ENCODE measurements around the gene EPYC. TPM values are rescaled to one million over a fixed set of nuclear protein-coding genes. Genes with fewer than 3 reads are reported as not detected.

EPYC gene
- total and polyA plus RNA-seq, 4 donors, result 0.05 to 0.31 TPM; not detected in 2

DNA sequence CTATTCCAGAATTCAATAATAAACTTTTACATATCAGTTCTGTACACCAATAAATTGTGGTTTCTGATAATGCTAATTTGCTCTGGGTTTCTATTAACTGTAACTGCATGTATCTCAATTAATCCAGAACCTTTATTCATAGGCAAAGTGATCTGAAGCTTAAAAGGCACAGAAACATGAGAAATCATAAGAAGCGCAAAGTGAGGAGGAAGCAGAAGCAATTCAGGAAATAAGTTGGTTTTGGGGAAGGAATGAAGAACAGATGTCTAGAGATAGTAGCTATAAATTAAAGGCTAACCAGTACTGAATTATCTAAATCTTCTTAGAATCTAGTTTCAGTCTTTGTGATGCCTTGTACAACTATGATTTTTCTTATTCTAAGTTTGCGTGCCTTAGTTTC is 28.5 kb upstream of the EPYC start:
- H3K27me3 ChIP-seq (ENCODE audit: control insufficient read depth in 3 of 3, insufficient read depth in 3 of 3, low read length in 2 of 3), result no peaks in the 10 kb centered on the region
- no peak overlapping the region for H3K27ac ChIP-seq (ENCODE audit: low read depth in 1 of 2, low read length in 1 of 2)
- H3K4me3 ChIP-seq, result no peak overlapping the region
- ATAC-seq (ENCODE audit: insufficient read depth, low FRiP score) (no peak), DNase-seq (no peak)
- H3K4me1 ChIP-seq (ENCODE audit: control insufficient read depth in 5 of 5, insufficient read depth in 5 of 5, low read length in 5 of 5), result peaks cover 0 to 10% (median 0%) of the 10 kb centered on the region in 5 donors
- no peak overlapping the region for H3K9ac ChIP-seq (ENCODE audit: insufficient read depth in 1 of 2, low read length in 2 of 2)
- H3K9me3 ChIP-seq (ENCODE audit: control insufficient read depth in 4 of 4, insufficient read depth in 3 of 4, low read length in 3 of 4), result no peaks in the 10 kb centered on the region
- TF ChIP-seq, protein P1, sequence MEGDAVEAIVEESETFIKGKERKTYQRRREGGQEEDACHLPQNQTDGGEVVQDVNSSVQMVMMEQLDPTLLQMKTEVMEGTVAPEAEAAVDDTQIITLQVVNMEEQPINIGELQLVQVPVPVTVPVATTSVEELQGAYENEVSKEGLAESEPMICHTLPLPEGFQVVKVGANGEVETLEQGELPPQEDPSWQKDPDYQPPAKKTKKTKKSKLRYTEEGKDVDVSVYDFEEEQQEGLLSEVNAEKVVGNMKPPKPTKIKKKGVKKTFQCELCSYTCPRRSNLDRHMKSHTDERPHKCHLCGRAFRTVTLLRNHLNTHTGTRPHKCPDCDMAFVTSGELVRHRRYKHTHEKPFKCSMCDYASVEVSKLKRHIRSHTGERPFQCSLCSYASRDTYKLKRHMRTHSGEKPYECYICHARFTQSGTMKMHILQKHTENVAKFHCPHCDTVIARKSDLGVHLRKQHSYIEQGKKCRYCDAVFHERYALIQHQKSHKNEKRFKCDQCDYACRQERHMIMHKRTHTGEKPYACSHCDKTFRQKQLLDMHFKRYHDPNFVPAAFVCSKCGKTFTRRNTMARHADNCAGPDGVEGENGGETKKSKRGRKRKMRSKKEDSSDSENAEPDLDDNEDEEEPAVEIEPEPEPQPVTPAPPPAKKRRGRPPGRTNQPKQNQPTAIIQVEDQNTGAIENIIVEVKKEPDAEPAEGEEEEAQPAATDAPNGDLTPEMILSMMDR (IDR thresholded peaks at IDR 0.05; ENCODE audit: control extremely low read depth, extremely low read depth), result no peak
- H3K36me3 ChIP-seq (ENCODE audit: control insufficient read depth in 4 of 4, insufficient read depth in 4 of 4, low read length in 4 of 4), result no peaks in the 10 kb centered on the region
- 40 to 70% methylated on average over 2 of the region's 2 CpGs for WGBS, 2 donors

- no peak for ATAC-seq (ENCODE audit: insufficient read depth, low FRiP score)
- DNase-seq, result no peak
- no peaks in the 10 kb centered on the region for H3K9me3 ChIP-seq (ENCODE audit: control insufficient read depth in 4 of 4, insufficient read depth in 3 of 4, low read length in 3 of 4)
- no peaks in the 10 kb centered on the region for H3K36me3 ChIP-seq (ENCODE audit: control insufficient read depth in 4 of 4, insufficient read depth in 4 of 4, low read length in 4 of 4)
- no peak overlapping the region for H3K27ac ChIP-seq (ENCODE audit: low read depth in 1 of 2, low read length in 1 of 2)
- no peak overlapping the region for H3K4me3 ChIP-seq
- no peaks in the 10 kb centered on the region for H3K4me1 ChIP-seq (ENCODE audit: control insufficient read depth in 5 of 5, insufficient read depth in 5 of 5, low read length in 5 of 5)
- WGBS, 2 donors, result 71 to 84% methylated on average over 1 of the region's 1 CpG
- H3K9ac ChIP-seq (ENCODE audit: insufficient read depth in 1 of 2, low read length in 2 of 2), result no peak overlapping the region
- TF ChIP-seq, protein P1 (IDR thresholded peaks at IDR 0.05; ENCODE audit: control extremely low read depth, extremely low read depth), result no peak
- H3K27me3 ChIP-seq (ENCODE audit: control insufficient read depth in 3 of 3, insufficient read depth in 3 of 3, low read length in 2 of 3), result no peaks in the 10 kb centered on the region
Observed at GRCh38 chr12:91023326-91024004, 18.7 kb upstream of the EPYC start.

DNA sequence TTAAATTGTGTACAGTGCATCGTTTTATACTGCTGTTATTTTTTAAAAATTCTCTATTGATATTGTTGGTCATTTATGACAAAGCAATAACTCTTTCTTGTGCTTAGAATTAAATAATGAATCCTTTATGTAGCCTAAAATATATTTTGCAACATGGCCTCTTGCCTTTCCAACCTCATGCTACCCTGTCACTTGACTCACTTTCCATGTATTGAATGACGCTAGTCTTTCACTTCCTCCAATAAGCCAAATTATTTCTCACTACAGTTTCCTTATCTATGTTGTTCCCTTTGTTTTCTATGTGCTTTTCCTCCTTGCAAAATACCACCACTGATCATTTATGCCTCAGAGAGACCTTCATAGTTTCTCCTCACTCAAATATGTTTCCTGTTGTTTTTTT is 16.3 kb upstream of the EPYC start:
- Histone ChIP-seq H3K36me3 (ENCODE audit: control insufficient read depth in 4 of 4, insufficient read depth in 4 of 4, low read length in 4 of 4) (no peaks in the 10 kb centered on the region), H3K9ac (ENCODE audit: insufficient read depth in 1 of 2, low read length in 2 of 2) (no peak overlapping the region), H3K4me1 (ENCODE audit: control insufficient read depth in 5 of 5, insufficient read depth in 5 of 5, low read length in 5 of 5) (no peaks in the 10 kb centered on the region), H3K27ac (ENCODE audit: low read depth in 1 of 2, low read length in 1 of 2) (no peak overlapping the region), H3K9me3 (ENCODE audit: control insufficient read depth in 4 of 4, insufficient read depth in 3 of 4, low read length in 3 of 4) (no peaks in the 10 kb centered on the region), H3K4me3 (no peak overlapping the region), H3K27me3 (ENCODE audit: control insufficient read depth in 3 of 3, insufficient read depth in 3 of 3, low read length in 2 of 3) (no peaks in the 10 kb centered on the region)
- DNase-seq (no peak), ATAC-seq (ENCODE audit: insufficient read depth, low FRiP score) (no peak)
- TF ChIP-seq, protein P1 (IDR thresholded peaks at IDR 0.05; ENCODE audit: control extremely low read depth, extremely low read depth), result no peak
- WGBS, 2 donors, result 76 to 81% methylated on average over 2 of the region's 2 CpGs

DNA sequence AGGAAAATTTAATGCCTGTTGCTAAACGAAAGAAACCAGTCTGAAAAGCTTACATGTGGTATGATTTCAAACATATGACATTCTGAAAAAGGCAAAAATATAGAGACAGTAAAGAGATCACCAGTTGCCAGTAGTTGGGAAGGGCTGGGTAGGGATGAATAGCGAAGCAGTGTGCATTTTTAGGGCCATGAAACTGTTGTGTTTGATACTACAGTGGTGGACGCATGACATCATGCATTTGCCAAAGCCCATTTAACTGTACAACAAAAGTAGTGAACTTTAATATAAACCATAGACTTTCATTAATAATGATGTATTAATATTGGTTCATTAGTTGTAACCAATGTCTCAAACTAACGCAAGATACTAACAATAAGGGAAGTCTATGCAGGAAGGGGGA is 14.7 kb upstream of the EPYC start:
- Histone ChIP-seq H3K27me3 (ENCODE audit: control insufficient read depth in 3 of 3, insufficient read depth in 3 of 3, low read length in 2 of 3) (no peaks in the 10 kb centered on the region), H3K4me1 (ENCODE audit: control insufficient read depth in 5 of 5, insufficient read depth in 5 of 5, low read length in 5 of 5) (no peaks in the 10 kb centered on the region), H3K27ac (ENCODE audit: low read depth in 1 of 2, low read length in 1 of 2) (no peak overlapping the region), H3K9ac (ENCODE audit: insufficient read depth in 1 of 2, low read length in 2 of 2) (no peak overlapping the region), H3K9me3 (ENCODE audit: control insufficient read depth in 4 of 4, insufficient read depth in 3 of 4, low read length in 3 of 4) (peaks cover 0 to 6% (median 0%) of the 10 kb centered on the region in 4 donors), H3K36me3 (ENCODE audit: control insufficient read depth in 4 of 4, insufficient read depth in 4 of 4, low read length in 4 of 4) (no peaks in the 10 kb centered on the region), H3K4me3 (no peak overlapping the region)
- TF ChIP-seq, protein P1 (IDR thresholded peaks at IDR 0.05; ENCODE audit: control extremely low read depth, extremely low read depth), result no peak
- 89 to 91% methylated on average over 4 of the region's 4 CpGs for WGBS, 2 donors
- DNase-seq (no peak), ATAC-seq (ENCODE audit: insufficient read depth, low FRiP score) (no peak)
